Measurements from ENCODE around the gene DNAJB14. TPM values are rescaled to one million over a fixed set of nuclear protein-coding genes. Genes with fewer than 3 reads are reported as not detected.

The DNAJB14 gene
- polyA plus RNA-seq (2013, experiment 1 of 2): 26.1 TPM
- polyA plus RNA-seq (2013, experiment 2 of 2): 27.8 TPM

DNA sequence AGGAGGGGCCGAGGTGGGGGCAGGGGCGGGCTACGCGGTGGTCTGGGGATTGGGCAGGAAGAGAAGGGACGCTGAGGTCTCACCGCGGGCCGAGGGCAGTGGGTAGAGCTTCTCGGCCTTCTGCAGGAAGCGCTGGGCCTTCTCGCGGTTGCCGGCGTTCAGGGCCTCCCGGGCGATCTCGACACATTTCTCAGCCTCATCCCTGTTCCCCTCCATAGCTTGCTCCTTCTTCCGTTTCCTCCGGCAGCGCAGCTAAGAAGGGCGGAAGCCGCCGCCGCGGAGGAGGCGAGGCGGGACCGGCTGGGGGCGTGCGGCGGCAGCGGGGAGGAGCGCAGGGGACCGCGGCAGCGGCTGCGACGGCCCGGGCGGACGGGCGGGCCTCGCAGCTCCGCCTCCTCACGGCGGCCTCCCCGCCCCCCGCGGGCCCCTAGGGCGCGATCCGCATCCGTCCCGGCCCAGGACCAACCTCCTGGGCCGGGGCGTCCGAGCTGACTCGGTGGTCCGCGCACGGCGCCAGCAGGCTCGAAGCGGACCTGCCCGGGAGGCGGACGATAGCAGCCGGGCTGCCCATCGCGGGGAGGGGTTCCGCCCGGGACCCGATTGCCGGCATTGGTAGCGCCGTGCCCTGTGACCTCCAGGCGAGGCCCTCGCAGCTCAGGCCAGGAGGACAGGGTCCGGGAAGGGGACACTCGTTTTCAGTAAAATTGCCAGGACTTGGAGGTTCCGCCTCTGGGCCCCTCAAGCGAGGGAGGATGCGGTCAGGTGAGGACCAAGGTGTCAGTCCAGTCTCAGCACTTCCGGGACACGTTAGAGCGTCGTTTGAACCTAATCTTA lies at the start of gene DNAJB14:
Gene DNAJB14 (minus strand): TSS at position 263 of the 834 bp plus-strand sequence. CDS start 47 bp downstream, at position 216.
- H3K9me3 ChIP-seq (ENCODE audit: control insufficient read depth, low read length): no peaks in the 10 kb centered on the region
- peaks cover 21% of the 10 kb centered on the region for H3K4me1 ChIP-seq (ENCODE audit: control insufficient read depth, insufficient read depth, low read length, poor library complexity, severe bottlenecking)
- peak within 1 kb of the TSS; percentile 79 for H3K27ac ChIP-seq (ENCODE audit: low read depth, low read length, severe bottlenecking)
- peaks cover 26% of the 10 kb centered on the region for H3K36me3 ChIP-seq (ENCODE audit: control insufficient read depth, insufficient read depth, low read length)
- 1% methylated on average over 73 to 74 of the region's 87 CpGs for WGBS, 2 experiments (ENCODE audit: insufficient coverage in 2 of 2)
- H3K4me3 ChIP-seq (ENCODE audit: extremely low read depth, insufficient read depth, low read length, poor library complexity, severe bottlenecking): peak within 1 kb of the TSS; percentile 86

DNA sequence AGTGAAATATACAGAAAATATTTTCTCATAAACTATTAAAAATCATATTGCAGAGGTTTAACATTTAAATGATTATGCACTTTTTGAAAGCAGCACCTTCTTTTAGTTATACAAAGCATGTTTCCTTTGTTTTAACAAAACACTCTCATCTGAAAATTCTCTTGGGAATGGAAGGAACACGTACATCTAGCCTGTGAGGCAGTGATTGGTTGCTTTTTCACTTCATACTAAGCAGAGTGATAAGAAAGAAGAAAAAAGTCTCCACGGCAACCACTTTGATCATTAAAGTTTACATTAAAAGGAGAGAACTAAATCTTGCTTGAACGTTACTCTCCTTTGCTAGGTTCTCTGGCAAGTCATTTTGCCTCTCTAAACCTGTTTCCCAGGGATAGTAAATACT lies 45.3 kb upstream of the DNAJB14 start:
- no peak overlapping the region for H3K27ac ChIP-seq (ENCODE audit: low read depth, low read length, severe bottlenecking)
- no CpG with 5 or more reads among the region's 3 CpGs for WGBS, 2 experiments (ENCODE audit: insufficient coverage in 2 of 2)
- no peaks in the 10 kb centered on the region for H3K9me3 ChIP-seq (ENCODE audit: control insufficient read depth, low read length)
- no peaks in the 10 kb centered on the region for H3K4me1 ChIP-seq (ENCODE audit: control insufficient read depth, insufficient read depth, low read length, poor library complexity, severe bottlenecking)
- no peak overlapping the region for H3K4me3 ChIP-seq (ENCODE audit: extremely low read depth, insufficient read depth, low read length, poor library complexity, severe bottlenecking)
- H3K36me3 ChIP-seq (ENCODE audit: control insufficient read depth, insufficient read depth, low read length): no peaks in the 10 kb centered on the region

DNA sequence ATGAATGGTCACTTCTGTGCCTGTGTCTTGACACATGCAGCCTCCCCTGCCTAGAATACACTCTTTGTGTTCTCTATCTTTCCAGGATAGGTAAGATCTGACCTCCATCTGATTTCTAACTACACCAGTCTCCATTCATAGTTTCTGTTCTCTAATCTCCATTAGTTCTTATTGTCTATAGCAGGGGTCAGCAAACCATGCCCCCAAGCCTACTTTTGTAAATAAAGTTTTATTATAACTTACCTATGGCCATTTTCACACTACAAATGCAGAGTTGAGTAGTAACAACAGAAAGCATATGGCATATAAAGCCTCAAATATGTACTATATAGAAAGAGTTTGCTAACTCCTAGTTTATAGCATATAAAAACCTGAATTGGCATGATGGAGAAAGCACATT lies 41.3 kb upstream of the DNAJB14 start:
- Histone ChIP-seq H3K36me3 (ENCODE audit: control insufficient read depth, insufficient read depth, low read length) (no peaks in the 10 kb centered on the region), H3K4me3 (ENCODE audit: extremely low read depth, insufficient read depth, low read length, poor library complexity, severe bottlenecking) (no peak overlapping the region), H3K4me1 (ENCODE audit: control insufficient read depth, insufficient read depth, low read length, poor library complexity, severe bottlenecking) (no peaks in the 10 kb centered on the region), H3K9me3 (ENCODE audit: control insufficient read depth, low read length) (no peaks in the 10 kb centered on the region), H3K27ac (ENCODE audit: low read depth, low read length, severe bottlenecking) (no peak overlapping the region)

DNA sequence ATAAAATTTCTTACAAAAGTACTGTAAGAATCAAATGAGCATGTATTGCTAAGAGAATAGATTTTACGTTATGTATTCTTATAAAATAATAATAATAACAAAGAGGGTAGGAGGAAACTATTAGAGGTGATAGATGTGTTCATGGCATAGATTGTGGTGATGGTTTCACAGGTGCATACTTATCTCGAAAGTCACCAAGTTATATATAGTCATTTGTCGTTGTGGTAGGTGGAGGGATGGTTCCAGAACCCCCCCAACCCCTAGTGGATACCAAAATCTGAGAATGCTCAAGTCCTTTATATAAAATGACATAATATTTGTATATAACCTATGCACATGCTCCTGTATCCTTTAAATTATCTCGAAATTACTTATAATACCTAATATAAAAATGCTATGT lies 40.4 kb upstream of the DNAJB14 start:
- WGBS, 2 experiments (ENCODE audit: insufficient coverage in 2 of 2): no CpG with 5 or more reads among the region's 4 CpGs
- Histone ChIP-seq H3K4me3 (ENCODE audit: extremely low read depth, insufficient read depth, low read length, poor library complexity, severe bottlenecking) (no peak overlapping the region), H3K36me3 (ENCODE audit: control insufficient read depth, insufficient read depth, low read length) (no peaks in the 10 kb centered on the region), H3K9me3 (ENCODE audit: control insufficient read depth, low read length) (no peaks in the 10 kb centered on the region), H3K27ac (ENCODE audit: low read depth, low read length, severe bottlenecking) (no peak overlapping the region), H3K4me1 (ENCODE audit: control insufficient read depth, insufficient read depth, low read length, poor library complexity, severe bottlenecking) (no peaks in the 10 kb centered on the region)

DNA sequence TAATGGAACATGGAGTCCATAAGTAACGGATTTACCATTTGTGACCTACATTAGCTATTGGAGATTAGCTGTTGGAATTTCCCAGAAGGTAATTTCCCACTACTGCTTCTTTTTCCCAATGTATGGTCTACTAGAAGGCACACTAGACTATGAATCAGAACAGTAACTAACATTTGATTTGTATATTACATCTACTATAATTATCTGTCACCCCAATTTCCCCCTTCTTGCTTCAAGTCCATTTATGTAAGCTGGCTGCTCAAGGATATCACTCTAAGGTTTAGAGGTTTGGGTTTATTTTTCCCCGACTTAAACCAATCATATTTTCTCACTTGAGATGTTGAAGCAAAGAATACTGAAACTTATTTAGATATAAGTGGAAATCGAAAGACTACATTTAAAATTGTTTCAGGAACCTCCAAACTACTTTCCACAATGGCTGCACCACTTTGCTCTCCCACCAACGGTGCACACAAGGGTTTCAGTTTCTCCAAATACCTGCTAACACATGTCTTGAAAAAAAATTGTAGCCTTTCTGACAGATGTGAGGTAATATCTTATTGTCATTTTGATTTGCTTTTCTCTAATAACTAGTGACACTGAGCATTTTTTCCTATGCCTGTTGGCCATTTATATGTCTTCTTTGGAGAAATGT lies 37.0 kb upstream of the DNAJB14 start:
- Histone ChIP-seq H3K36me3 (ENCODE audit: control insufficient read depth, insufficient read depth, low read length) (no peaks in the 10 kb centered on the region), H3K4me3 (ENCODE audit: extremely low read depth, insufficient read depth, low read length, poor library complexity, severe bottlenecking) (no peak overlapping the region), H3K9me3 (ENCODE audit: control insufficient read depth, low read length) (no peaks in the 10 kb centered on the region), H3K27ac (ENCODE audit: low read depth, low read length, severe bottlenecking) (no peak overlapping the region), H3K4me1 (ENCODE audit: control insufficient read depth, insufficient read depth, low read length, poor library complexity, severe bottlenecking) (no peaks in the 10 kb centered on the region)
- WGBS, 2 experiments (ENCODE audit: insufficient coverage in 2 of 2): 86% methylated on average over 1 of the region's 4 CpGs; no CpG with 5 or more reads in 1 of the 2 experiments

DNA sequence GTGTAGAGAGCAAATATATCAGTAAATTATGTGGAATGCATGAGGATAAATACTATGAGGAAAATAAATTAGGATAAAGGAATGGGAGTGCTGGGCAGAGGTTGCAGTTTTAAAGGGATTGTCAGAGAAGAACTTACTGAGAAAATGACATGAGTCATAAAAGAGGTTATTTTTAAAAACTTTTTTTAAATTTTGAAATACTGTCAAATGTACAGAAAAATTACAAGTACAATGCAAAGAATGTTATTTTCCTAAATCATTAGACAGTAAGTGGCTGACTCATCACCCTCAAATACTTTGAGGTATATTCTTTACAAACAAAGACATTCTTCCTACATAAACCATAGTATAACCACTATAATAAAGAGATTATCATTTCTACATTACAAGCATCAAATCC lies 33.5 kb upstream of the DNAJB14 start:
- Histone ChIP-seq H3K9me3 (ENCODE audit: control insufficient read depth, low read length) (no peaks in the 10 kb centered on the region), H3K36me3 (ENCODE audit: control insufficient read depth, insufficient read depth, low read length) (no peaks in the 10 kb centered on the region), H3K4me3 (ENCODE audit: extremely low read depth, insufficient read depth, low read length, poor library complexity, severe bottlenecking) (no peak overlapping the region), H3K27ac (ENCODE audit: low read depth, low read length, severe bottlenecking) (no peak overlapping the region), H3K4me1 (ENCODE audit: control insufficient read depth, insufficient read depth, low read length, poor library complexity, severe bottlenecking) (no peaks in the 10 kb centered on the region)

DNA sequence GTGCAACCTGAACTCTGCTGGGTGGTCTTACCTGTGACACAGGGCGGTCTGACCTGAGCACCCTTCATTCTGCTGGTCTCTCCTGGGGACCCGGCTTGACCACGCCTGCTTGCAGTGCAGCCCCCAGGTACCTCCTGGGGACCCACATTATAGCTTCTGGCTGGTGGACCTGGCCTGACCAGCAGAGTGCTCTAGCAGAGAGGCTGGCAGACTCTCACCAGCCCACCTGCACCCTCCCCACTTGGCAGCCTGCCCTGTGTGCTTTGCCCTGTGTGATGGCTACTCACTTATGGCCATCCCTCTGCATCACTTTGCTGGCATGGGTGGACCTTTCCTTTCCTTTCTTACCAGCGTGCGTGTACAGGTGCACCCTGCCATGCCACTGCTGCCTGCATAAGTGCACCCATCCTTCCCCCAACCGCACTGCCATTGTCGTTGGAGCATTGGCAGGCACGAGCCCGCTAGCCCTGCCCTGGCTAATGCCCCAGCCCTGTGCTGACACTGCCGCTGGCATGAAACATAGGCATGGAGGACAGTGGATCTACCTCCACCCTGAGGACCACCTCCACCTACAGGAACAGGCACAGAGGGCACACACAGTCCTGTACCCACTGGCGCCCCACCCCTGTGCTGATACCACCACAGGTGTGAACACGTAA lies 25.2 kb upstream of the DNAJB14 start:
- no peaks in the 10 kb centered on the region for H3K9me3 ChIP-seq (ENCODE audit: control insufficient read depth, low read length)
- no peaks in the 10 kb centered on the region for H3K36me3 ChIP-seq (ENCODE audit: control insufficient read depth, insufficient read depth, low read length)
- H3K4me1 ChIP-seq (ENCODE audit: control insufficient read depth, insufficient read depth, low read length, poor library complexity, severe bottlenecking): peaks cover 15% of the 10 kb centered on the region
- H3K27ac ChIP-seq (ENCODE audit: low read depth, low read length, severe bottlenecking): no peak overlapping the region
- H3K4me3 ChIP-seq (ENCODE audit: extremely low read depth, insufficient read depth, low read length, poor library complexity, severe bottlenecking): no peak overlapping the region
- 93 to 94% methylated on average over 9 of the region's 12 CpGs for WGBS, 2 experiments (ENCODE audit: insufficient coverage in 2 of 2)

DNA sequence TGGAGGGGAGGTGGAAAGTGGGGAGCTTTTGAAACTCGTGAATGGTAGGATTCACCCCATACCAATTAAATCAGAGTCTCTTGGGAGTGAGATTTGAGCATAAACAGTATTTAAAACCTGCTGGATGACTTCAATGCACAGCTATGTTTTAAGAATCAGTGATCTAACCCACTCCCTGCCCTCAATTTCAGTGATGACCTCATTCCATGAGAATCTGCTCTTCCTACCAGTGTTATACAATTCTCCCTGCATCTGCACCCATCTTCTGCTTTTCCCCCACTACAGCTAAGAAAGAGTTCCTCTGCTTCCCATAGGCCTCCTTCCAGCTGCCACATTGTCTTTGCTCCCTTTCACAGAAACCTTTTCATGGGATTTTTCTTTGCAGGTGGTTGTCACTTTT lies 21.9 kb upstream of the DNAJB14 start:
- Histone ChIP-seq H3K9me3 (ENCODE audit: control insufficient read depth, low read length) (no peaks in the 10 kb centered on the region), H3K36me3 (ENCODE audit: control insufficient read depth, insufficient read depth, low read length) (no peaks in the 10 kb centered on the region), H3K27ac (ENCODE audit: low read depth, low read length, severe bottlenecking) (peak overlapping the region; percentile 46), H3K4me1 (ENCODE audit: control insufficient read depth, insufficient read depth, low read length, poor library complexity, severe bottlenecking) (peaks cover 22% of the 10 kb centered on the region), H3K4me3 (ENCODE audit: extremely low read depth, insufficient read depth, low read length, poor library complexity, severe bottlenecking) (no peak overlapping the region)
- WGBS, 2 experiments (ENCODE audit: insufficient coverage in 2 of 2): no CpG with 5 or more reads among the region's 1 CpG

DNA sequence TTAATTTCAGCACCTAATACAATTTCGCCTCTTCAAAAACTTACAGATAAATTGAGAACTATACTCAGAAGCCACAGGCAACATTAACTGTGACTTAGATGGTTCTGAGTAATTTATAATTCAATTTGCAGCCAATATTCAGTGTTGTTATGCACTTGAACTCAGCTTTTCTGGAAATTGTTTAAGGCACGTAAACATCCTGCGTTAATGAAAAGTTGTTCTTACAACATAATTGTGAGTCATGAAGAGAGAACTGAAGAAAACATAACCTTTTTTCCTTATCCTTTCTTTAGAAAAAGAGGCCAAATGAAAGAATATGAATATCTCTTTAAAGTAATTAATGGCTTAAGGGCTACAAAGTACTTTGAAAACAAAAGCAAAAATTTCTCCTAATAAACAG lies 20.3 kb upstream of the DNAJB14 start:
- Histone ChIP-seq H3K9me3 (ENCODE audit: control insufficient read depth, low read length) (no peaks in the 10 kb centered on the region), H3K36me3 (ENCODE audit: control insufficient read depth, insufficient read depth, low read length) (no peaks in the 10 kb centered on the region), H3K4me3 (ENCODE audit: extremely low read depth, insufficient read depth, low read length, poor library complexity, severe bottlenecking) (no peak overlapping the region), H3K4me1 (ENCODE audit: control insufficient read depth, insufficient read depth, low read length, poor library complexity, severe bottlenecking) (peaks cover 22% of the 10 kb centered on the region), H3K27ac (ENCODE audit: low read depth, low read length, severe bottlenecking) (no peak overlapping the region)
- WGBS, 2 experiments (ENCODE audit: insufficient coverage in 2 of 2): 100% methylated on average over 1 of the region's 3 CpGs

DNA sequence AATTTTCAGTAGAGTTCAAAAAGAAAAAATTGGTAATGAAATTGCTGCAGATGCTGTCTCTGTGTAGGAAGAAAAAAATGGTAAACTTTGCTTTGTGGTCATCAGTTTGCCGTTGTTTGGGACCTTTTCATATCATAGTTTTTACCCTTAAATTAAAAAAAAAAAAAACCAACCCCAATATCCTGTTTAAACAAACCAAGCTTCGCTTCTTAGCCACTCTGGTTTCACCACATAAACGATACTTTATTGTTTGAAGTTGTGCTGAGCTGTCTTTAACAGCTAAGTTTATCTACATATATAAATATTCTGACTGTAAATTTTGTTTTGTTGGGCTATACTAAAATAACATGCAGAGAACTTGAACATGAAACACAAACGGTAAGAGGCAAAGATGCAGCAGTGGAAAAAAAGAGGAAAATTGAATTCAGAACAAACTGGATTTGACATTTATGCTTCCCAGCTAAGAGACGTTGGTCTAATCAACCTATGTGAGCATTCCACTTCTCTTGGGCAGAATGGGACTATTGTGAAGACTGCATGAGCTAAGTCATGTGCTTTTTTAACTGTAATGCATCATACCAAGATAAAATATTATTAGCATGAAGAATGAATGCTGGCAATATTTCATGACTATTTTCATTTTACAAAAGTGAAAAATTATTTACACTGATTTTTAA lies 19.4 kb upstream of the DNAJB14 start:
- peaks cover 27% of the 10 kb centered on the region for H3K4me1 ChIP-seq (ENCODE audit: control insufficient read depth, insufficient read depth, low read length, poor library complexity, severe bottlenecking)
- H3K4me3 ChIP-seq (ENCODE audit: extremely low read depth, insufficient read depth, low read length, poor library complexity, severe bottlenecking): no peak overlapping the region
- no peaks in the 10 kb centered on the region for H3K36me3 ChIP-seq (ENCODE audit: control insufficient read depth, insufficient read depth, low read length)
- WGBS, 2 experiments (ENCODE audit: insufficient coverage in 2 of 2): 92% methylated on average over 2 of the region's 5 CpGs; no CpG with 5 or more reads in 1 of the 2 experiments
- no peak overlapping the region for H3K27ac ChIP-seq (ENCODE audit: low read depth, low read length, severe bottlenecking)
- no peaks in the 10 kb centered on the region for H3K9me3 ChIP-seq (ENCODE audit: control insufficient read depth, low read length)
